ENCODE measurements around the gene VPS29.

DNA sequence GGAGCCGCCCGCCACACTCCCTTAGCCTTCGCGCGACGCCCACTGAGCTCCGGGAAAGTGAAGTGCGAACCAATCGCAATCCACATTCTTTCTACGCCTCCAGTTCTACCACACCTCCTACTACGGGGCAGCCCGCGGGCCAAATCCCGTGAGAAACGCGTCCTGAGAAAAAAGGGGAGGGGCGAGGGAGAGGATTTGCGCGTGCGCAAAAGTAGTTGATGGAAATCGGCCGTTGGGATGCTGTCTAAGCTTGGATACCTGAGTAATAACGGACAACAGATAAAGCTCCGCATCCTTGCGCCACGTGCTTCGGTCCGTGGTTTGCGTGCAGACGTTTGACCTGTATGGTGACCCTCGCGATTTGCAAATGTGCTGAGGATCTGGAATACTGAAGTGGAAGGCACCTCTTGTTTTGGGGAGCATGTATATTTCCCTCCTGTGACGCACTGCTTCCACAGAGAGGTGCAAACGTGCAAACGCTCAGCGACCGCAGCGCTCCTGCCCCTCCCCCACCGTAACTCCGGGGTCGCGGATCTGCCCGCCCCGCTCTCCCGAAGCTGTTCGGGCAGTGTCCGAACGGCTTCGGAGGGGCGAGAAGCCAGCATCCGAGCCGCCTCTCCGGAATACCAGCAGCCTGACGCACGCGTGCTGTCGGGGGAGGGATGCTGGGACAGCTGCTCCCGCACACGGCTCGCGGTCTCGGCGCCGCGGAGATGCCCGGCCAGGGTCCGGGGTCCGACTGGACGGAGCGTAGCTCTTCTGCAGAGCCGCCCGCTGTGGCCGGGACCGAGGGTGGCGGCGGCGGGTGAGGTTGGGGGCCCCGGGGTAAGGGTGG is 33.5 kb downstream of the VPS29 start, which contains the start of the genes FAM216A and GPN3:
- TF ChIP-seq, protein P1, sequence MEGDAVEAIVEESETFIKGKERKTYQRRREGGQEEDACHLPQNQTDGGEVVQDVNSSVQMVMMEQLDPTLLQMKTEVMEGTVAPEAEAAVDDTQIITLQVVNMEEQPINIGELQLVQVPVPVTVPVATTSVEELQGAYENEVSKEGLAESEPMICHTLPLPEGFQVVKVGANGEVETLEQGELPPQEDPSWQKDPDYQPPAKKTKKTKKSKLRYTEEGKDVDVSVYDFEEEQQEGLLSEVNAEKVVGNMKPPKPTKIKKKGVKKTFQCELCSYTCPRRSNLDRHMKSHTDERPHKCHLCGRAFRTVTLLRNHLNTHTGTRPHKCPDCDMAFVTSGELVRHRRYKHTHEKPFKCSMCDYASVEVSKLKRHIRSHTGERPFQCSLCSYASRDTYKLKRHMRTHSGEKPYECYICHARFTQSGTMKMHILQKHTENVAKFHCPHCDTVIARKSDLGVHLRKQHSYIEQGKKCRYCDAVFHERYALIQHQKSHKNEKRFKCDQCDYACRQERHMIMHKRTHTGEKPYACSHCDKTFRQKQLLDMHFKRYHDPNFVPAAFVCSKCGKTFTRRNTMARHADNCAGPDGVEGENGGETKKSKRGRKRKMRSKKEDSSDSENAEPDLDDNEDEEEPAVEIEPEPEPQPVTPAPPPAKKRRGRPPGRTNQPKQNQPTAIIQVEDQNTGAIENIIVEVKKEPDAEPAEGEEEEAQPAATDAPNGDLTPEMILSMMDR (IDR thresholded peaks at IDR 0.05 in 4 of 5, conservative IDR thresholded peaks at IDR 0.05 in 1 of 5): no peak
- TF ChIP-seq POLR2A (IDR thresholded peaks at IDR 0.05): peak; percentile 24 to 88

All from gastrocnemius medialis (tissue), 4 donors.